ENCODE measurements around the gene STXBP2. TPM values are rescaled to one million over a fixed set of nuclear protein-coding genes. Genes with fewer than 3 reads are reported as not detected.

The STXBP2 gene
- total RNA-seq, 1 experiment from 2014 or later, result 141 TPM

DNA sequence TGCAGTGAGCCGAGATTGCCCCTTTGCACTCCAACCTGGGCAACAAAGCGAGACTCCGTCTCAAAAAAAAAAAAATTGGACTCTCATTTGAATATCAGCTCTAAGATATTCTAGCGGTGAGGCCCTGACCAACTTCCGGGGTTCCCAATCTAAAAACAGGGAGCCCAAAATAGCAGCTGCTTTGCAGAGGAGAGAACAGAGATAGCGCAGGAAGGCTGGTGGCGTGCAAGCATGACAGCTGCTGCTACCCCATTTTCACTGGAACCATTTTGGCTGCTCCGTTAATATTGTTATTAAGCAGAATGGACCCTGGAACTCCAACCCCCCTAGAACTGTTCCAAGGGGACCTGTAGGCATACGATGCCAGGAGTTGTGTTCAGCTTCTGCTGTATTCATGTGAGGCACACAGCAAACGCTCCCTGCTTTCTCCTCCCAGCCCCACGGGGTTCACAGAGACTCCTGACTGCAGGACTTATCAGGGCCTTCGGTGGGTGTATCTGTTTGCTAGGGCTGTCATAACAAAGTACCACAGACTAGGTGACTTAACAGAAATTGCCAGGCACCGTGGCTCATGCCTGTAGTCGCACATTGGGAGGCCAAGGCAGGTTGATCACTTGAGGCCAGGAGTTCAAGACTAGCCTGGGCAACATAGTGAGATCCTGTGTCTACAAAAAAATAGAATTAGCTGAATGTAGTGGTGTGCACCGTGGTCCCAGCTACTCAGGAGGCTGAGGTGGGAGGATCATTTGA is 11.5 kb downstream of the STXBP2 start:
- no TSS peak for BruUV-seq (replicated peaks)
- TF ChIP-seq ELF1 (IDR thresholded peaks at IDR 0.05; ENCODE audit: borderline replicate concordance, low read depth) (no peak), ZFX (IDR thresholded peaks at IDR 0.05) (no peak), SP1 (IDR thresholded peaks at IDR 0.05; ENCODE audit: low read depth) (no peak), POLR2A (IDR thresholded peaks at IDR 0.05; ENCODE audit: borderline replicate concordance, extremely low read depth, insufficient read depth, insufficient read length) (no peak), CEBPB (IDR thresholded peaks at IDR 0.05; ENCODE audit: low read depth) (no peak), EZH2 (IDR thresholded peaks at IDR 0.05) (no peak), JUND (IDR thresholded peaks at IDR 0.05) (no peak), POLR2AphosphoS5 (IDR thresholded peaks at IDR 0.05; ENCODE audit: low read depth, low read length) (no peak), CBX3 (IDR thresholded peaks at IDR 0.05; ENCODE audit: low read depth) (no peak), ZNF274 (IDR thresholded peaks at IDR 0.05; ENCODE audit: low read depth, low read length) (no peak), SRF (IDR thresholded peaks at IDR 0.05; ENCODE audit: low read depth) (no peak)
- TF ChIP-seq, protein P1, sequence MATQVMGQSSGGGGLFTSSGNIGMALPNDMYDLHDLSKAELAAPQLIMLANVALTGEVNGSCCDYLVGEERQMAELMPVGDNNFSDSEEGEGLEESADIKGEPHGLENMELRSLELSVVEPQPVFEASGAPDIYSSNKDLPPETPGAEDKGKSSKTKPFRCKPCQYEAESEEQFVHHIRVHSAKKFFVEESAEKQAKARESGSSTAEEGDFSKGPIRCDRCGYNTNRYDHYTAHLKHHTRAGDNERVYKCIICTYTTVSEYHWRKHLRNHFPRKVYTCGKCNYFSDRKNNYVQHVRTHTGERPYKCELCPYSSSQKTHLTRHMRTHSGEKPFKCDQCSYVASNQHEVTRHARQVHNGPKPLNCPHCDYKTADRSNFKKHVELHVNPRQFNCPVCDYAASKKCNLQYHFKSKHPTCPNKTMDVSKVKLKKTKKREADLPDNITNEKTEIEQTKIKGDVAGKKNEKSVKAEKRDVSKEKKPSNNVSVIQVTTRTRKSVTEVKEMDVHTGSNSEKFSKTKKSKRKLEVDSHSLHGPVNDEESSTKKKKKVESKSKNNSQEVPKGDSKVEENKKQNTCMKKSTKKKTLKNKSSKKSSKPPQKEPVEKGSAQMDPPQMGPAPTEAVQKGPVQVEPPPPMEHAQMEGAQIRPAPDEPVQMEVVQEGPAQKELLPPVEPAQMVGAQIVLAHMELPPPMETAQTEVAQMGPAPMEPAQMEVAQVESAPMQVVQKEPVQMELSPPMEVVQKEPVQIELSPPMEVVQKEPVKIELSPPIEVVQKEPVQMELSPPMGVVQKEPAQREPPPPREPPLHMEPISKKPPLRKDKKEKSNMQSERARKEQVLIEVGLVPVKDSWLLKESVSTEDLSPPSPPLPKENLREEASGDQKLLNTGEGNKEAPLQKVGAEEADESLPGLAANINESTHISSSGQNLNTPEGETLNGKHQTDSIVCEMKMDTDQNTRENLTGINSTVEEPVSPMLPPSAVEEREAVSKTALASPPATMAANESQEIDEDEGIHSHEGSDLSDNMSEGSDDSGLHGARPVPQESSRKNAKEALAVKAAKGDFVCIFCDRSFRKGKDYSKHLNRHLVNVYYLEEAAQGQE (IDR thresholded peaks at IDR 0.05; ENCODE audit: low read depth), result no peak
- TF ChIP-seq, protein P2, sequence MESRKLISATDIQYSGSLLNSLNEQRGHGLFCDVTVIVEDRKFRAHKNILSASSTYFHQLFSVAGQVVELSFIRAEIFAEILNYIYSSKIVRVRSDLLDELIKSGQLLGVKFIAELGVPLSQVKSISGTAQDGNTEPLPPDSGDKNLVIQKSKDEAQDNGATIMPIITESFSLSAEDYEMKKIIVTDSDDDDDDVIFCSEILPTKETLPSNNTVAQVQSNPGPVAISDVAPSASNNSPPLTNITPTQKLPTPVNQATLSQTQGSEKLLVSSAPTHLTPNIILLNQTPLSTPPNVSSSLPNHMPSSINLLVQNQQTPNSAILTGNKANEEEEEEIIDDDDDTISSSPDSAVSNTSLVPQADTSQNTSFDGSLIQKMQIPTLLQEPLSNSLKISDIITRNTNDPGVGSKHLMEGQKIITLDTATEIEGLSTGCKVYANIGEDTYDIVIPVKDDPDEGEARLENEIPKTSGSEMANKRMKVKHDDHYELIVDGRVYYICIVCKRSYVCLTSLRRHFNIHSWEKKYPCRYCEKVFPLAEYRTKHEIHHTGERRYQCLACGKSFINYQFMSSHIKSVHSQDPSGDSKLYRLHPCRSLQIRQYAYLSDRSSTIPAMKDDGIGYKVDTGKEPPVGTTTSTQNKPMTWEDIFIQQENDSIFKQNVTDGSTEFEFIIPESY (IDR thresholded peaks at IDR 0.05; ENCODE audit: extremely low read depth, insufficient replicate concordance, low read length), result no peak
- TF ChIP-seq, protein P3, sequence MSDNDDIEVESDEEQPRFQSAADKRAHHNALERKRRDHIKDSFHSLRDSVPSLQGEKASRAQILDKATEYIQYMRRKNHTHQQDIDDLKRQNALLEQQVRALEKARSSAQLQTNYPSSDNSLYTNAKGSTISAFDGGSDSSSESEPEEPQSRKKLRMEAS (IDR thresholded peaks at IDR 0.05), result no peak
- POLR2A ChIA-PET, result no interaction called here

More for the DNA sequence above, 11.5 kb downstream of the STXBP2 start:
- Histone ChIP-seq H3K9me3 (ENCODE audit: control insufficient read depth in 1 of 2, insufficient read depth in 1 of 2, low read depth in 1 of 2, low read length in 2 of 2) (no peaks in the 10 kb centered on the region), H3K9me2 (ENCODE audit: insufficient read depth) (no peaks in the 10 kb centered on the region), H3K4me3 (replicated peaks in 1 of 2; ENCODE audit: low read depth in 1 of 2, low read length in 2 of 2) (no peak overlapping the region), H3K4me2 (ENCODE audit: low read length) (no peak overlapping the region), H2AFZ (ENCODE audit: low read depth, low read length, poor library complexity, severe bottlenecking) (no peak overlapping the region), H3K4me1 (ENCODE audit: control insufficient read depth in 1 of 2, insufficient read depth in 2 of 2, low read length in 2 of 2) (peaks cover 3 to 17% of the 10 kb centered on the region in 2 experiments), H4K20me1 (ENCODE audit: insufficient read depth) (no peaks in the 10 kb centered on the region), H3K27me3 (ENCODE audit: insufficient read depth, low read length) (no peaks in the 10 kb centered on the region), H3K27ac (ENCODE audit: low read depth, low read length) (no peak overlapping the region), H3K36me3 (ENCODE audit: control insufficient read depth in 1 of 2, insufficient read depth in 2 of 2, low read length in 2 of 2) (0 out of 4 replicates have a peak, but pooled peaks cover 0 to 11% of the 10 kb centered on the region in 2 experiments), H3K9ac (ENCODE audit: low read length) (no peak overlapping the region), H3K79me2 (ENCODE audit: insufficient read depth, low read length) (no peaks in the 10 kb centered on the region)
- ChIA-PET CTCF (no interaction called here), RAD21 (ENCODE audit: low non-redundant PET in 1 of 2, low total read pairs in 2 of 2, uncharacterized antibody in 2 of 2, unreplicated experiment in 2 of 2) (no interaction called here)
- DNase-seq (ENCODE audit: low read depth, low spot score) (no peak), ATAC-seq (no peak)
- intact Hi-C loops (cut with micrococcal nuclease), result no loop called here
